ENCODE data around the gene NBAS.

DNA sequence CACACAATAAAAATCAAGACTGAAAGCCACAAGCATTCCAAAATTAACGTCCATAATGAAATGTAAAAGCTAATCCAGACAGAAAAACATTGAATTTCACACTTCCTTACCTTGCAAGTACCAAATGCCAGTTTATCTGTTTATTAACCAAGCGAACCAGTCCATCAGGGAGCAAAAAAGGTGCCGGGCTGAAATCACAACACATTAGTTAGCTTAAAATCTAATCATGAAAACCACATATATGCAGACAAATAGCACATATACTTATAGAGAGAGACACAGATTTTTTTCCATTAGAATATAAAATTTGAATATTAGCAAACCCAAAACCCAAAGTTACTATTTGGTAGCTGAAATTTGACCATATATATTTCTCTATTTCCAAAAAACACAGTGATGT, 7.2 kb downstream of the NBAS start:
- no peak for TF ChIP-seq EZH2 (IDR thresholded peaks at IDR 0.05; ENCODE audit: insufficient read depth, poor library complexity, severe bottlenecking)
- no peak for TF ChIP-seq EZH2phosphoT487 (IDR thresholded peaks at IDR 0.05; ENCODE audit: insufficient read depth, low read depth)

All from GM23248 (cell line).